Measurements from ENCODE around the gene TACR1. TPM values are rescaled to one million over a fixed set of nuclear protein-coding genes. Genes with fewer than 3 reads are reported as not detected.

TACR1 gene
- total RNA-seq, 2 donors from 2014 or later: 3.9 to 6.0 TPM

GRCh38 chr2:75238670-75239330 is 39.5 kb upstream of the TACR1 start:
- Histone ChIP-seq H3K9me3 (no peaks in the 10 kb centered on the region), H3K27me3 (replicated peaks; ENCODE audit: insufficient read depth) (no peaks in the 10 kb centered on the region), H3K27ac (no peak overlapping the region), H3K36me3 (no peaks in the 10 kb centered on the region), H3K4me3 (no peak overlapping the region), H3K4me1 (ENCODE audit: control insufficient read depth in 1 of 2, low read depth in 2 of 2) (no peaks in the 10 kb centered on the region)
- TF ChIP-seq CTCF (IDR thresholded peaks at IDR 0.05): no peak
- DNase-seq (ENCODE audit: low spot score) (no peak), ATAC-seq (ENCODE audit: insufficient number of reproducible peaks, low FRiP score, low read depth) (no peak)

GRCh38 chr2:75237296-75237695 is 38.0 kb upstream of the TACR1 start:
- Histone ChIP-seq H3K27me3 (replicated peaks; ENCODE audit: insufficient read depth) (no peaks in the 10 kb centered on the region), H3K4me3 (no peak overlapping the region), H3K4me1 (ENCODE audit: control insufficient read depth in 1 of 2, low read depth in 2 of 2) (no peaks in the 10 kb centered on the region), H3K27ac (no peak overlapping the region), H3K36me3 (no peaks in the 10 kb centered on the region), H3K9me3 (no peaks in the 10 kb centered on the region)
- TF ChIP-seq CTCF (IDR thresholded peaks at IDR 0.05): no peak
- no peak for ATAC-seq (ENCODE audit: insufficient number of reproducible peaks, low FRiP score, low read depth)
- no peak for DNase-seq (ENCODE audit: low spot score)

- no peak for TF ChIP-seq CTCF (IDR thresholded peaks at IDR 0.05)
- DNase-seq (ENCODE audit: low spot score) (no peak), ATAC-seq (ENCODE audit: insufficient number of reproducible peaks, low FRiP score, low read depth) (no peak)
- Histone ChIP-seq H3K36me3 (no peaks in the 10 kb centered on the region), H3K4me3 (no peak overlapping the region), H3K4me1 (ENCODE audit: control insufficient read depth in 1 of 2, low read depth in 2 of 2) (no peaks in the 10 kb centered on the region), H3K9me3 (no peaks in the 10 kb centered on the region), H3K27ac (no peak overlapping the region), H3K27me3 (replicated peaks; ENCODE audit: insufficient read depth) (no peaks in the 10 kb centered on the region)
These were observed 34.6 kb upstream of the TACR1 start for GRCh38 chr2:75233965-75234364.

- DNase-seq (ENCODE audit: low spot score) (no peak), ATAC-seq (ENCODE audit: insufficient number of reproducible peaks, low FRiP score, low read depth) (no peak)
- Histone ChIP-seq H3K27me3 (replicated peaks; ENCODE audit: insufficient read depth) (no peaks in the 10 kb centered on the region), H3K36me3 (no peaks in the 10 kb centered on the region), H3K9me3 (no peaks in the 10 kb centered on the region), H3K27ac (no peak overlapping the region), H3K4me1 (ENCODE audit: control insufficient read depth in 1 of 2, low read depth in 2 of 2) (no peaks in the 10 kb centered on the region), H3K4me3 (no peak overlapping the region)
- TF ChIP-seq CTCF (IDR thresholded peaks at IDR 0.05): no peak
These were observed 27.3 kb upstream of the TACR1 start for GRCh38 chr2:75226617-75227016.

- H3K4me1 ChIP-seq (ENCODE audit: control insufficient read depth in 1 of 2, low read depth in 2 of 2): no peaks in the 10 kb centered on the region
- H3K27ac ChIP-seq: no peak overlapping the region
- H3K36me3 ChIP-seq: no peaks in the 10 kb centered on the region
- H3K9me3 ChIP-seq: no peaks in the 10 kb centered on the region
- no peak for TF ChIP-seq CTCF (IDR thresholded peaks at IDR 0.05)
- H3K27me3 ChIP-seq (replicated peaks; ENCODE audit: insufficient read depth): no peaks in the 10 kb centered on the region
- ATAC-seq (ENCODE audit: insufficient number of reproducible peaks, low FRiP score, low read depth): no peak
- no peak for DNase-seq (ENCODE audit: low spot score)
- H3K4me3 ChIP-seq: no peak overlapping the region
These were observed 26.8 kb upstream of the TACR1 start for GRCh38 chr2:75226099-75226498.
